ENCODE measurements around the gene ENPP1.
"Not testable (repeated sequence)": the region's sequence is repeated elsewhere in the genome, so short reads cannot be mapped to it uniquely, and the experiment has no call there.

Gene ENPP1

DNA sequence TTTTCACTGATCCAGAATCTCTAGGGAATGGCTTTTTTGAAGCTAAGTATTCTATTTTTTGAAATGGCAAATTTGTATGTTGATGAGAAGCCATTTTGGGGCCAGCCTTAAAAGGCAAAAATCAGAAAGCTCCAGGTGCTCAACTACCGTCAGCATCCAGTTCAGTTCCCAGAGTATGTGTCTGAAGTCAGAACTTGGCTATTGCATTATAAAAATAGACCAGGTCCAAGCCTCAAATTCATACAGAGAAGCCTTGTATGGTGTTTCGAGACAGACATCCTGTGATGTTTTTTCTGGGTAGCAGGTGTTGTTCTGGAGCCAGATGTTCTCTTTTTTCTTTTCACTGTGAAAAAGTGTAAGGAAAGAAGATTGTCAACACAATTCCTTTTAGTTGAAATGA lies 75.2 kb downstream of the ENPP1 start:
- no peak for DNase-seq

DNA sequence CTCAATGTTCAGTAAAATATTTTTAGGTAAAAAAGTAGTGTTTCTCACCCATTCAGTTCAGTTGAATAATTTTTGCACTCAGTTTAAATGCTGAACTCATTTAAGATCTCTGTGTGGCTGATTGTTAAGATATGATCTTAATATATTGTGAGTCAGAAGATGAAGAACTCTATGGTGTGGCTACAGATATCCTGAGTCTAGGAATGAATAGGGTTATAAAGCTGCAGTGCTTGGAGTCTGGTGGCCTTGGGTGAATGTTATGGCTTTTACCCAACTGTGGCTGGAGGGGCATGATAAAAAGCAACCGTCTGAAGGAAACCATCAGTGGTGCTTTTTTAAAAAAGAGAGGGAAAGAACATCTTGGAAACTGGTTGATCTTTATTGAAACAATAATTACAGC lies 77.4 kb downstream of the ENPP1 start:
- DNase-seq = no peak

DNA sequence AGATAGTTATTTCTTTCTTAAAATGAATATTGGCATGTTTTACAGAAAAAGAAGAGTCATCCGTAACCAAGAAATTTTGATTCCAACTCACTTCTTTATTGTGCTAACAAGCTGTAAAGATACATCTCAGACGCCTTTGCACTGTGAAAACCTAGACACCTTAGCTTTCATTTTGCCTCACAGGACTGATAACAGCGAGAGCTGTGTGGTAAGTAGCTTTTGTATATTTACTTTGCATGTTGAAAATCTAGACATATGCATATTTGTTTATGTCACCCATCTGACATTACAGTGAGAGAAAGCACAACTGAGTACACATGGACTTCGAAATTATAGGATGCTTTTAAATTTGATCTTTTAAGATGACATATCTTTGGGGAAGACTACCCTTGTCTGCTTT lies 78.7 kb downstream of the ENPP1 start:
- no peak for DNase-seq

DNA sequence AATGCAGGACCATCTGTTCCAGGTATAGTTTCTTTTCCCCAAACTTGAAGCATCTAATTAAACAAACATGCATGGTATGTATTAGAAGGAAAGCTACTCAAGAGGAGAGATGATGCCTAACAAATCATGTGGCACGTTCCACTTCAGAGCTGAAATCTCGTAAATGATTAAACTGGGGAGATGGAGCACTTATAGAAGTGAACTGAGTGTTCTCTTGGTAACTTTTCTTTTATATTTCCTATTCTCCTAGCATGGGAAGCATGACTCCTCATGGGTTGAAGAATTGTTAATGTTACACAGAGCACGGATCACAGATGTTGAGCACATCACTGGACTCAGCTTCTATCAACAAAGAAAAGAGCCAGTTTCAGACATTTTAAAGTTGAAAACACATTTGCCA lies 82.3 kb downstream of the ENPP1 start:
- no peak for DNase-seq

DNA sequence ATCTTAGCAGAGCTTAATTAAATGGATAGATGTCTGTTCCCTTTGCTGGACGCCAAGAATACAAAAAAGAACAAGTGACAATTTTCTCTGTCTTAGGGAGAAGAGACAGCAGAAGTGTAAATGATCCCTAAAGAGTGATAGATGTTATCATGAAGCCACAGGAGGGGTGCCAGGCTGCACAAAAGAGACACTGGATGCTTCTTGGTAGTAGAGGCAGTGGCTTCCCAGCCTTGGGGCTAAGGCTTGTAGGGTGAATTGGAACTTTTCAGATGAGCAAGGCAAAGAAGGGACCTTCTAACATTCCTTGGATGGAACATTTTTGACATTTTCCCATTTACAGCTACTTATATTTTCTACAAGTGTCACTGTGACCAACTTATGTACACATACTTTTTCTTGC lies 85.4 kb downstream of the ENPP1 start:
- DNase-seq = no peak

DNA sequence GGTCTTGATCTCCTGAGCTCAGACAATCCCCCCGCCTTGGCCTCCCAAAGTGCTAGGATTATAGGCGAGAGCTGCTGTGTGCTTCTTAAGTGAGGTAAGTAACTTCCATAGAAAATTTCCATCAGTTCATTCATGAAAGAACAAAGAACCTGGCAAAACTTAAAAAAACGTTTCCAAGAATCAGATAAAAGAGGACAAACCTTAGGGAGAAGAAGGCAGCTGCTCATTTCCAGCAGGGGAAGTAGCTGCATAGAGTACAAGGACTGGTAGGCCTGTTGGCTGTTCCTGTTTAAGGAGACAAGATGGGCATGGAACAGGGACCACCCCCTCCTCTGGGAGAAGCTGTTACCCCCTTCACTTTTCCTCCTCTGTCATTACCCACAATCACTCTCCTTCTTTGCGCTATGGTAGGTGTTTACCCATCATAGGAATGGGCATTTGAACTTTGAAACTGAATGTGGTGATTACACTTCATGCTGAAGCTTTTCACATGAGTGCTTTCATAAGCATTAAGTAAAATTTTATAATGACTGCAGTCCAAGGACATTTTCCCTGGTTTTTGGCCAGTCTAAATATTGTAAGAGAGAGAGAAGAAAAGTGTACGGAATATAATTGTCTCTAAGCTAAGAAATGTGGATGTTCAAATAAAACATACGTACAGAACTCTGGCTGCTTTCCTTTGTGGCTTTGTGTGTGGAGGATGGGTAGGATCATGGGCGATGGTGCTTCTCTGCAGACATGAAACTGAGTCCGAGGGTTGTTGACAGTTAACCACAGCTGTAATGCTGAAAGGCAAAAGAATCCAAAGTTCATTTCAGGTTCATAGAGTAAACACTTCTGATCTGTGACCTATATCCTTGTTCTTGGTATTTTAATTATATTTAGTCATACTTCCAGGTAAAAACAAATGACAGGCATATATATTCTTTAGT lies 86.9 kb downstream of the ENPP1 start:
- DNase-seq = no peak

DNA sequence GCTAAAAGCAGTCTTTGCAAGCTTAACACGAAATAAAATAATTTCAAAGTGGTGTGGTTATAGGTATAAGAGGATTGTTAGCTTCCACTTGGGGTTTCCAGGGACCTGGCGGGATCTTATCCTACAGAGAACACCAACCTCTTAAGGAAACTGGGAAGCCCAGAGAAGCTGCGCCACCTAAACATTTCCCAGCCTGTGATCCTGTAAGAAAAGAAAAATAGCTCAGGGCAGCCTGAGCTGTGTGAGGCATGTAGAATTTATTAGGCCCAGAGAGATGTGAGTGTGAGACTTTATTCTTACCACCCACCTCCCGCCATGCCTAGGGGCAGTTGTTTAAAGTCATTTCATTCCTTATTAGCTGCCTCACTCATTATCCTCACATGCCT lies 89.2 kb downstream of the ENPP1 start:
- DNase-seq = no peak

GRCh38 chr6:131897621-131898020 lies 89.8 kb downstream of the ENPP1 start:
- no peak for DNase-seq

GRCh38 chr6:131898718-131899117 lies 90.9 kb downstream of the ENPP1 start:
- DNase-seq = no peak

- no peak for DNase-seq
Measured at GRCh38 chr6:131900231-131900630, 92.4 kb downstream of the ENPP1 start.

- not testable (repeated sequence) for DNase-seq
Measured at GRCh38 chr6:131901326-131901873, 93.6 kb downstream of the ENPP1 start.

- not testable (repeated sequence) for DNase-seq
Measured at GRCh38 chr6:131903734-131904133, 95.9 kb downstream of the ENPP1 start.

- DNase-seq = not testable (repeated sequence)
Measured at GRCh38 chr6:131908787-131909186, 101.0 kb downstream of the ENPP1 start.

- peak; percentile 58 to 76 for DNase-seq
Measured at GRCh38 chr6:131909408-131910218, 101.8 kb downstream of the ENPP1 start.

DNA sequence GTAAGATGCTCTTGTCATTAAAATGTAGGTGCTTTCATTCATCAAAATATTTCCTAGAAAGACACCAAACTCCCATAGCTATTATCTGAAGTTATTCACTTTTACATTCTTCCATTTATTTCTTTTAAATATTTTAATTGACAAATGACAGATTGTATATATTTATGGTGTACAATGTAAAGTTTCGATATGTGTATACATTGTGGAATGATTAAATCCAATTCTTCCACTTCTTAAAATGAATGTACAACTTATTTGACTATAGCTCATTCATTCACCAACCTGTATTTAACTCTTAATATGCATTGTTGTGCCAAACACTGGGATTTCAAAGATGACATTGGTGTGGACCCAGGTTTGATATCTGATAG lies 102.4 kb downstream of the ENPP1 start:
- no peak for DNase-seq

- DNase-seq = no peak
Measured at GRCh38 chr6:131910956-131911355, 103.1 kb downstream of the ENPP1 start.

- DNase-seq = no peak
Measured at GRCh38 chr6:131911951-131912350, 104.1 kb downstream of the ENPP1 start.

GRCh38 chr6:131914234-131914633 lies 106.4 kb downstream of the ENPP1 start:
- no peak for DNase-seq

GRCh38 chr6:131914967-131915751 lies 107.3 kb downstream of the ENPP1 start:
- peak; percentile 30 to 59 for DNase-seq

- not testable (repeated sequence) for DNase-seq
Measured at GRCh38 chr6:131916091-131916796, 108.4 kb downstream of the ENPP1 start.

DNA sequence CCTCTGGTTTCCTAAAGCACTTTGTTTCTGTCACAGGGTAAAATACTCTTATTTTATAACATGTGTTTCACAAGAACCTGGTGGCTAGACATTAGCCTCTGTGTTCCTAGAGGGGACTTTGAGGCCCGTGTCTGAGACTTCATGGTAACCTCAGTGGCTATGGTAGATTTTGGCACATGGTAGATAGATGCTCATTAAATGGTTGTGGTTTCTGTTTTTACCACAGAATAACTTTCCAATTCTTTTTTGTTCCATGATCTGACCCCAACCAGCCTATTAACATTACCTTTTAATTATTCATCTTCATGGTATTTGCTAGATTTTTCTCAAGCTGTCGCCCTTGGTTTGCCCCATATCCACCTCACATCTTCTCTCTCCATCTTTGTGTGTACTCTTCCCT lies 109.0 kb downstream of the ENPP1 start:
- DNase-seq = no peak

DNA sequence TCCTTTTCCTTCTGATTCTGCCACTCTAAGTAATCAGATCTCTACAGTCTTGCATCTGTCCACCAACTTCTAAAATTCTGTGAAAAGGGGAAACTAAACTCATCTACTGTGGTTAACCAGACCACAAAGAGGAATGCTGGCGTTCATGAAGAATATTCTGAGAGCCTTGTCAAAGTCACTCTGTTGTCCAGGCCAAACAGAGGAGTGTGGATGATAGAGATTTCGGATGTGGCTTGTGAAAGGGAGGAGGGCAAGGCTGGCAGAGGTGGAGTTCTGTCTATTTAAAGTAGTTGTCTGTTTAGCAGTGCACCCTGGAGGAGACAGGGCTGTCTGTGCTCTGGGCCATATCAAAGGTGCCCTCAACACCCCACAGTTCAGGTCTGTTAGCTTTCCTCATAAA lies 109.5 kb downstream of the ENPP1 start:
- DNase-seq = peak in 1 of 2 donors; percentile 1
